GM19328 (cell line): ENCODE data around the gene NFASC.

Experiments
- ATAC-seq: cut with Tn5 transposase; IDR thresholded peaks from one replicate; pipeline ENCODE4 v1.9.1; 2021; ENCODE audit warnings: mild to moderate bottlenecking, moderate library complexity; ENCODE audit not compliant: unreplicated experiment

The NFASC gene

DNA sequence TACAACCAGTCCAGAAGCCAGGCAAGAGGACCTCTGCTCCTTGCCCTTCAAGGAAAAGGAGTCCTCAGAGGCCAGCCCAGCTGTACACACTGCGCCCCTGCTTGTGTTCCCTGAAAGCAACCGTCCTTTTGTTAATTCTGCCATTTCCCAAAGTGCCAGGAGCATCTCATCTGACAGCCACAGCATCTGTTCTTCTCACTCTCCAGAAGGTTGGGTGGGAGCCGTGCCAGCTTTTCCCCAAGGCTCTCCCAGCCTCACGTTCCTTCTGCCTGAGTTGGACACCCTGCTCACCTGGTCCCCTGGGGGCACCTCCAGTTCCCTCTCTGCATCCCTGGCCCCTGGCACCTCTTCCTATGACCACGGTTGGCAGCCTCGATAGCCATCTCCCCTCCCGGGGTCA lies 161.8 kb downstream of the NFASC start:
- ATAC-seq: no peak

DNA sequence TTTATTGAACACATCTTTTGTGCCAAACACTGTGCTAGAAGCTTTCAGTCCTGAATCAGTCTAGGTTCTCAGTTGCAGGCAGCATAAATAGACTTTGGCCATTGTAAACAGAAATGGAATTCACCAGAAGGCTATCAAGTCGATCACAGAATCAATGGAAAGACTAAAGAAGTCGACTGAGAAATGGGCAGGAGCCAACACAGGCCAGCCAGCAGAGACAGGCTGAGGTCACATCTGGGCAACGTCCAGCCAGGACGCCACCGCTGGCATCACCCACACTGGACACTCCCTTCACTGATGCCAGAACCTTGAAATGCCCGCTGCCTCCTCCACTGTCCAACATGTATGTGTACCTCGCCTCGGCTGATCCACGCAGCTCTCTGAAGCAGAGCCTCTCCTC lies 166.9 kb downstream of the NFASC start:
- ATAC-seq: no peak

DNA sequence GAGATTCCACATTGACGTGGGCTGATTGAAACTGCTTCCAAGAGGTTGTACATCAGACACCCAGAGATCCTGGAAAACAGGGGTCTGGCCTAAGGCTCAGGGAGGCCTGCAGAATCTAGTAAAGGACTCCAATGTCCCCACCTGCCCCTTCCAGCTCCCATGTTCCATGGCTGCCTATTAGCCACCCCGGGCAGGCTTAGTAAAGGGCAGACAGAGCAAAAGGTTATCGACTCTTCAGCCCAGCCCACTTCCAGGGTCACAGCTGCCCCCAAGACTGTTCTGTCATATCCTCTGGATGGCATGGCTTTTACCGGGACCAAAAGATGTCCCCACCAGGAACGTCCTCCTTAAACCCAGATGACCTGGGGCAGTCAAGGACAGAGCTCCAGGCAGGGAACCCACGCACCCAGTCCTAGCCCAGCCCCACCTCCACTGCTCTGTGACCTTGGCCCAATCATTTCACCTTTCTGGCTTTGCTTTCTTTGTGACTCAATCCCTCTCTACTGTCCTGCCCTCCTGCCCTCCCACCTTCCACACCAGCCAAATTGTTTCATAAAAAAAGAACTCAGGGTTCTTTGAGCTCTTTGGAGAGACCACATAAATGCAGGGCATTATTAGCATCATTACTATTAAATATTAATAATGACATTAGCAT lies 167.6 kb downstream of the NFASC start:
- no peak for ATAC-seq

DNA sequence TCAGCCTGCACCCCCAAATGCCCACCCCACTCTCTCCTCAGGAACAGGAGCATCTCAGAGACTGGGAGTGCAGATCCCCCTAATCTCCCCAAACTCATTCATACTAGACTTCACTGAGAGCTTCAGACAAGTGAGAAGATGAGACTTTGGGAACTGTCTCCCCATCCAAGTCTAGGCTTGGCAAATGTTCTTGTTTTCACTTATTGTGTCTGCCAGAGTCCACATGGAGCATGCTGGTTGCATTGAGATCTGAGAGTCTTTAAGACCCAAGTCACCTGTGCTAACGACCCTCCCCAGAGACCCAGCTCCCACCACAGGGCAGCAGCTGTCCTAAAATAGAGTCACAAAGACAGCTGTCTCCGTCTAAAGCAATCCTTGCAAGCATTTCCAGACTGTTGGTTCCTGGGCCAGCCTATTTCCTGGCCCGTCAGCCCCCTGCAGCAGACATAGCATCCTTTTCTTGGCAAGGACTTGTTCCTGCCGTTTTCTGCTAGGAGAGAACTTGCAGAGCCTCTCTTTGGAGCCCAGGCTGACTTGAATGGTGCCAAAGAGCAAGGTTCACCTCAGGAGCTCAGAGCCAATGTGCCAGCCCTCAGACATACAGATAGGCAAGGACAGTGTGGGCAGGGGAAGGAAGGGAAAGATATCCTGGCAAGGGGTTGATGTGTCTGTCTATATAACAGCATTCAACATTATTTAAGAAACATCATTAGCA lies 170.5 kb downstream of the NFASC start:
- ATAC-seq: no peak

DNA sequence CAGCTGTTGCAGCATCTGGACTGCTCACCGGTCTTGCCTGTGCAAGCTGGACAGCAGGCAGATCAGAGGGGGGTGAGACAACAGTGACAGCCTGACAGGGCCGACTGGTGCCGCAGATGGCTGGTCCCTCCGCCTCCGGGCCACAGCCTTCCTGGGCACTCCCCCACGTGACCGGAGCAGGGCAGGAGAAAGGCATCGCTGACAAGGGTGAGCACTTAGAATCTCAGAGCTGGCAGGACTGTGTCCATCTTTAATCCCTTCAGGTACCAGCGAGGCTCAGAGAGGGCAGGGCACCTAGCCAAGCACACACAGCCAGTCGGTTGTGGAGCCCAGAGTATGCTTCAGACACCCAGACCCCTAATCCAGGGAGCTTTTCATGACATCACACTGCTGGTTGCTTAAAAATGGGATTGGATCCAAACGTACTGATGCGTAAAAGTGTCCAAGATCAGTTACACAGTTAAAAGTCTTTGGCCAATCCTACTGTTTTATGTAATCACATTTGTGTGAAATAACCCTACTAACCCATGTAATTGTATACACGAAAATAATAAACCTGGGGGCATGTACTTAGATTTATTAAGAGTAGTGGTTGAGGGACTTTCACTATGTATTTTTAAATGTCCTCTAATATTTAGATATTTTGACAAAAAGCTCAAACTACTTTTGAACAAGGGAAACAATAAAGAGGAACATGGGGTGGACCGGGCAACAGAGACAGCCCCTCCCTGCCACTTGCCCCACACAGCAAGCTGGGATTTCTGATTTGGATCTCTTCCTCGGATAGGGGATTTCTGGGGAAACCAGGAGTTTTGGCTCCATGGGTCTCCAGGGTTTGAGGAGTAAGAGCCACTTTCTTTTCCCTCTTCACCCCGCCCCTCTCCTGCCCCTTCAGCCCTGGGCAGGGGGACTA lies 171.6 kb downstream of the NFASC start:
- no peak for ATAC-seq

DNA sequence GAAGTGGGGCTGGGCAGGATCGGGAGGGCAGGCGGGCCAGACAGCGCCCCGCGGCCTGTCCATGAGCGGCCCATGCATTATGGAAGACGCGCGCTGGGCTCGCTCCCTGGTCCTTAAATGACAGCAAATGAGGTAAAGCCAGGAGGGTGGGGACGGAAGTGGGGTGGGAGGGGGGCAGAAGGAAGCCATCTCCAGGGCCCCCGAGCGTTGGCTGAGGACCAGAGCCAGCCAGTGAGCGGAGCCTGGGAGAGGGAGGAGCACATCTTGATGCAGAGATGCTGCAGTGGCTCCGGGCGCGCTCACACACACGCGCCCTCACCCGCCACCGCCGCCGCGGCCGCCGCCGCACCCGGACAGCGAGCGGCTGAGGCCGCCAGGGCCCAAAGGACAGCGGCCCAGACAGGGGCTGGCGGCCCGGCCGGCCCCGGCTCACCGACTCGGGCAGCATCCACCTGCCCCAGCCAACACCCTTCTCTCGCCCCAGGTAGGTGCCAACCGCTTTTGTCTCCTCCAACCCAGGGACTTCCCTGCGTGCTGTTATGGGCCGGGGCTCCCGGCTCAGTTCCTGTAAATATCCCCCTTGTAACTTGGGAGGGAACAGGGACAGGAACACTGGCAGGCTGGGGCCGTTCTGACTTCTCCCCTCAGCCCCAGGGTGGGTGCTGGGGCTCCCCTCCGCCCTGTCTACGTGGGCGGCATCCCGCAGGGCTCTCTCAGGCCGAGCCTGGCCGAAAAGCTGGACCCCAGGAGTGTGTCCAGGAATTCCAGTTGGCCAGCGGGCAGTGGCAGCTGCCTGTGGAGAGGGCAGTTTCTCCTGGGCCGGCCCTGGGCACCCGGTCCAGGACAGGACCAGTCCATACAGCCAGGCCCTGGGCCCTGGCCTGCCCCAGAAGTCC lies 172.5 kb downstream of the NFASC start, which contains the start of gene CNTN2:
Gene CNTN2 (plus strand): TSS at position 302 of the 896 bp plus-strand sequence. CDS start 9,974 bp downstream, outside the sequence.
- ATAC-seq: no peak

DNA sequence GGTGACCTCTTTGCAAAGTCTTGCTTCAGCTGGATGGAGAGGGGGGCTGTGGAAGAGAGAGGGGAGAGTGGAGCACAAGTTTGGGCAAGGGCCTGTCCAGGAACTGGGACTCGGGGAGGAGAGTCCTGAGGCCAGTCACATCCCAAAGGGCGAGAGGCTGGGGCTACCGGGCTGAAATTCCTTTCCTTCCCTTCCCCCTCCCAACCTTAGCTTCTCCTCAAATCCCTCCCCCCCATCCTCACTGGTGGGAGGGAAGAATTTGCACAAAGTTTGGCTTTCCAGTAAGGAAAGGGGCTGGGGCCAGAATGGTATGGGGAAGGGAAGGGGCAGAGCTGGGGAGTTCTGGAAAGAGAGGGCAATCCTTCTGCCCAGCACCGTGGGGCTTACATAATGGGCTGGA lies 173.2 kb downstream of the NFASC start:
- no peak for ATAC-seq

DNA sequence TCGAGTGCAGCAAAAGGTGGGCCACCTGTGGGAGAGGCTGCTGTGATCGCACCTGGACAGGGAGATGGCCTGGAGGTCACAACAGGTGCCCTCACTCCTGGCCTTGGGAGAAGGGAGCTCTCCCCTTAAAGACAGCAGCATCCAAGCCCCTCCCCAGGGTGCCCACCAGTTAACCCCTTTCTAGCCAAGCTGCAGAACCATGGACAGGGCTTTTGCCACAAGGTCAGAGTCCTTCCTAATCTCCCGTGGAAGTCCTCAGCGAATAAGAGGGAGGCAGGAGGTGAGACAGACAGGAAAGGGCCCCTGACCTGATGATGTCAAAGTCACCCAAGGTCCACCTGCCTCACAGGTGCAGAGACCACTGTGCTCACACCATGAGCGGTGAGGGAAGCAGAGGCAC lies 174.1 kb downstream of the NFASC start:
- ATAC-seq: no peak

DNA sequence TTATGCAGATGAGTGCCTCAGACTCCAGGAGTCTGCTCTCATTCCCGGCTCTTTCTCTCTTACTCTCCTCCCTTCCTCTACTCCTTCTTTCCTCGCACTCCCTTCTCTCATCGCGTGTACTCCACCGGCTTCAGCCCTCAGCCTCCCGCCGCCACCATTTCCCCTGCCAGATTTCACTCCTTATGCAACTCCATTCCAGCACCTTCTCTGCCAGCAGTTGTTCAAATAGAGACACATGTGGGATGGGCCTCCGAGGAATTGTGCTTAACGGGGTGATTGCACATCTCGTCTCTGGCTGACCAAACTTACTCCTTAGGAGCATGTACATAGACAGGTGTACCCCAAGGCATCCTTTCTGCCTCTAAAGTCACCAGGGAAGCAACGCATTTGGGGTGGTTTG lies 174.5 kb downstream of the NFASC start:
- ATAC-seq: no peak

DNA sequence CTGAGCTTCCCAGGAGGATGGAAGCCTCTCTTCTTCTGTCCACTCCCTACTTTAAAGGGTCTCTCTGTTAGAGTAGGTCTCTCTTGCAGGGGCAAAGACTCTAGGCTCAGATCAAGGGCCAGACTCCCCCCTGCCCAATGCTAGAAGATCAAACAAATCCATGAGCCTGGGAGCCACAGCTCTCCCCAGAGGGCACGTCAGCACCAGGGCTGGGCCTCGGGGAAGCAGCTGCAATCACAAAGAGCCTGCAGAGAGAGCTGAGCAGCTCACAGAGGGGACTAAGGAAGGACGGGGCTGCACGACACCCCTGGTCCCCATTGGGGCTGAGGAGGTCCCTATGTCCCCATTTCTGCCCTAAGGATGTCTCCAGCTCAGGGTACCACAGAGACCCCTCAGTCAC lies 176.2 kb downstream of the NFASC start:
- ATAC-seq: no peak

DNA sequence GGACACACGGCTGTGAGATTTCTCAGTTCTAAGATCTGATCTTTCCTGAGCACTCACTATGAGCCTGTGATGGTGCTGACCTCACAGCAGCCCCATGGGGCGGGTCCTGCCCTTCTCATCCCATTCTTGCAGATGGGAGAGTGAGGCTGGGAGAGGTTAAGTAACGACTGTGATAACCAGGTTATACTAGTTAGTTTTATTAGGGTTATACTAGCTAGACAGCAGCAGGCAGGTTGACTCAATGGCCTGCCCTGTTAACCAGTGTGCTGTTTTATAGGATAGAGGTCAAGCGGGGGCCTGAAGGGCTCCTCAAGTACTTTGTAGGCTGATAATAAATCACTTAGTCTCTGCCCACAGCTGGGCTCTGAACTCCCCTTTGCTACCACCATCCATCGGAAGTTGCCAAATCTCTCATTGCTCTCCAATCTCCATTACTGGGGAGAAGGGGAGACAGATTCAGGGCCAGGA lies 177.1 kb downstream of the NFASC start:
- no peak for ATAC-seq

DNA sequence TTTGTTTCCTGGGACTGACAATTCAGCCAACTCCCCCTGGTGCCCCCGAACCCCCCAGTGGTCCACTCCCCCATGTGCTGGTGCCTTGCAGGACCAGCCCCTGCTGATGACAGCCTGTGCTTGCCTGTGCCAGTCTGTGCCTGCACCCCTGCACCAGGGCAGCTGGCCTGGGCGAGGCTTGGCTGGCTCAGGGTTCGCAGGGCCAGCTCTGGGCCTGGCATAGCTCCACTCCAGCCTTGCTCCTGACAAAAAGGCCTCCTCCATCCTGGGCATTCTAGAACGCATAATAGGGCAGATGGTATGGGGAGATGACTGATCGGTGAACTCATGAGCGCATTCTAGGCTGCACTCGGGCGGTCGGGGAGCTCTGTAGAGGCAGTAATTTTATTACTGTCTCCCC lies 177.7 kb downstream of the NFASC start:
- no peak for ATAC-seq

DNA sequence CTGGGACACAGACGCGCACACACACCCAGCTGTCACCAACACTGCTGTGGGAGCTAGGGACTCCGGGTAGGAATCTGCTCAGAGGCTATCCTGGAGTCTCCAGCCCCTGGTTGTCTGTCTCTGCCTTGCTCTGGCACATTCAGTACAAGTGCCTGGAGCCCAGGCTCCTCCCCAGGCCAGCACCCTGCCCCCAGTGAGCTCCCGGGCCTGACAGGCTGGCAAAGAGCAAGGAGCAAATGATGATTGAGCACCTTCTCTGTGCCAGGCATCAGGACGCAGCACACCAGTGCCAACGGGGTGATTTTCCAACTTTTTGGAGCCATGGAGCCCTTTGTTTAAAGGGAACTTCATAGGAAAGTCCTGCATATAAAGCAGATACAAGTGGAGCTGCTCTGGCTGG lies 178.8 kb downstream of the NFASC start:
- ATAC-seq: no peak

DNA sequence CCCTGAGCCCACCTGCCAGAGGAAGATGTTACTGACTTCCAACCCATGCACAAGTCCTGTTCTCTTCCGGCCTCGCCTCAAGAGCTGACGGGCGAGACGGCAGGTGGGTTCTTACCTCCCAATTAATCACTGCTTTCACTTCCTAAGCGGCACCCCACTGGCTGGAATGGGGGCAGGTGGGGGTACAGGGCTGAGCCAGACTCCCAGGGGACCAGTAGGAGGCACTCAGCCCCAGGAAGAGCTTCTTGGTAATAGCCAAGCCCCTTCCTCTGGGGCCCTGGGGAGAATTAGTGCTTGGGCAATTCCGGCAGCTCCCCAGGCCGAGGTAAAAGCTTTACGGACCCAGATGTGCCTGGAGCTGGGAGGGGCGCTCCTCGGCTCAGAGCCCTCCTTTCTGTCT lies 182.0 kb downstream of the NFASC start:
- ATAC-seq: no peak

DNA sequence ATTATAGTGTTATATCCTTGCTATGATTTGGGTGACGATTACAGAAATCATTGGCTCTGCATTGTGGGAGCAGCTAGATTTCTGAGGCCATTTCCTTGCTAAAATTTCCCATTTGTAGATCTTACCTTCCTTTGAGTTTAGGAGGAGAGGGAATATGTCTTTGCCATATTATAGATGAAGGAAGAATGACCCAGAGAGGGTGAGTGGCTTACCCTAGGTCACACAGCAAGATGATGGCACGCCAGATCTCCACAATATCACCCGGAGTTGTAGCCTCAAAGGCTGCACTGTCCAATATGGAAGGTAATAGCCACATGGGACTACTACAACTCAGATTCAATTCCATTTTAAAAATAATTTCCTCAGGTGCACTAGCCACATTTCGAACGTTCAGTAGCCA lies 182.6 kb downstream of the NFASC start:
- no peak for ATAC-seq

DNA sequence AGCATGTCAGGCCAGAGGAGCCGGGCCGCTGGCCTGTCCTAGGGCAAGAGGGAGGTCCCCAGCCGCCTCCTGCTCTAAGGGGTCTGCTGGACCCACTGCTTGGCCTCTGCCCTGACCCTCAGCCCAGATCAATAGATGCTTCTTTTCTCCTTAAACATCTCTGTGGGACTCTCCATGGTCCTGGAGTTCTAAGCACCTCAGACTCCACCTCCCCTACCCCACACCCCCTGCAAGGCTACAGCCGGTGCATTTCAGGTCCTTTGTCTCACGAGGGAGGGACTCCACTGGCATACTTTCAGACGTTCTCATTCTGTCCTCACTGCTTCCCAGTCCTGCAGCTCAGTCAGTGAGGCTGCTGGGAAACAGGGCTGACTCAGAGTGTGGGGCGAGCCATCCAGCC lies 183.4 kb downstream of the NFASC start:
- no peak for ATAC-seq

DNA sequence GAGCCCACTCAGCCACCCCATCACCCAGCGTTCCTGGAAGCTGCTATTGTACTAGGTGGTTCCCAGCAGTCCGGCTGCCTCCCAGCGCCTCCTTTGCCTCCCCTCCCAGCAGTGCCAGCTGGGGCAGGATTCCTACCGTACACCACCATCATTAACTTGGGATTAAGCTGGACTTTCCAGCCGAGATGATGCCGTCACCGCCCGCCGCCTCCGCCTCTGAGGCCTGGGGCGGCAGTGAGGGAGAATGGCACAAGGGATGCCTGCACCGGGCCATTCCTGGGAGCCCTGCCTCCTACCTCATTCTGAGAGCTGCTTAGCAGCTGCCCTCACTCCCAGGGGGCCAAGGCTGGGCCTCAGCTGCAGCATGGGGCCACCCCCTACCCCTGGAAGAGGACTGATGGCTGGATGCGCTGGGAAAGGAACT lies 185.5 kb downstream of the NFASC start:
- no peak for ATAC-seq

DNA sequence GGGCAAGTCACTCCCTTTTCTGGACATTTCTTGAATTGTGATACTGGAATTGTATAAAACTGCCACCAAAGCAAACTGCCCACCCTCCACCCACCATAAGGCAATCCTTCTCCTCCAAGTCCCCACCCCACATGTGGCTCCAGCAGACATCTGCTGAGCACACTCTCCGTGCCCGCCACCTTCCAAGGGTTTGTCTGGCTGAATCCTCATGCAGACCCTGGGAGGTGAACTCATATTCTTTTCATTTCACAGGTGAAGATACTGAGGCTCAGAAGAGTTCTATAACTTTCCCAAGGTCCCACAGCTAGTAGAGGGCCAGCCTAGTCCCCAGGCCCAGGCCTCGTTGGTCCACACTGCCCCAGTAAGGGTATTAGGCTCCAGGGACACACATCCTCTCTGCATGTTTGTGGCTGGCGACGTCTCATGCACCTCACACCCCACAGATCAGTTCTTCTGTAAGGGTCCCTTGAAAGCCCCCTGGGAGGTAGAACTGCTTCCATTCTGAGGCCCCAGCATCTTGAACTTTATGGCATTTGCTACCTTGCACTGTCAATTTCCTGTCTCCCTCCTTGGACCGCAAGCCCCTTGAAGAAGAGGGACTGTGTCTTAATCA lies 186.4 kb downstream of the NFASC start:
- ATAC-seq: no peak

DNA sequence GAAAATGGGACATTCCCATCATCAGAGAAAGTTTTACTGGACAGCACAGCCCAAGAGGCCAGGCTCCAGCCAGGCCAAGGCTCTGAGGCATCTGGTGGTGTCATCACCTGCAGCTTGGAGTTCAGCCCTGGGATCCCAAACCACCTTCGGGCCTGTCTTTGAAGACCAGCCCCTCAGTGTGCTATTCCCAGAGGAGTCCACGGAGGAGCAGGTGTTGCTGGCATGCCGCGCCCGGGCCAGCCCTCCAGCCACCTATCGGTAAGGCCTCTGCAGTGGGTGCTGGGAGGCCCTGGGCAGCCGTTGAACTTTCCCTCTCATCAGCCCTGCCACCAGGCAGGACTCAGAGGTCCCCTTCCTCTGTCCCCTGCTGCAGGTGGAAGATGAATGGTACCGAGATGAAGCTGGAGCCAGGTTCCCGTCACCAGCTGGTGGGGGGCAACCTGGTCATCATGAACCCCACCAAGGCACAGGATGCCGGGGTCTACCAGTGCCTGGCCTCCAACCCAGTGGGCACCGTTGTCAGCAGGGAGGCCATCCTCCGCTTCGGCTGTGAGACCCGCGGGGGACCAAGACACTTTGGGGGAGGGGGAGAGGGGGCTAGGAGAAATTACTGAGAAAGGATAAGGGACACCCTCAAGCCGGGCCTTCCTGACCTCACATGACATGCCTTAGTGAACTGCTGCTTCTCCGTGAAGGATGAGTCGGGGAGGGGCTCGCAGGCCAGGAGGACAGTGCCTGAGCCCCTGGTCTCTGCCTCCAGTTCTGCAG lies 187.3 kb downstream of the NFASC start:
- no peak for ATAC-seq
